Astrocyte of the cerebellum (primary cell): ENCODE measurements around the gene GPR158.

Experiments used
- DNase-seq: peaks from one replicate; pipeline ENCODE4 v3.0.0-alpha.2; 2011; ENCODE audit warnings: low read depth
- H3K4me3 ChIP-seq: 2 replicates; pipeline ENCODE4 v1.5.1; 2011; ENCODE audit warnings: mild to moderate bottlenecking, low read depth, low read length, moderate library complexity
- CTCF ChIP-seq: IDR thresholded peaks from 2 replicates; pipeline ENCODE4 v1.5.1; 2012; ENCODE audit warnings: low read length, low read depth, moderate library complexity, mild to moderate bottlenecking; ENCODE audit errors: missing control alignments
- in situ Hi-C: cut with HindIII; loops from 2 replicates; pipeline ENCODE4 v1.10.0; 2017; ENCODE audit warnings: low sequenced_read_pairs

Gene GPR158

GRCh38 chr10:25564351-25564750 is 389.6 kb downstream of the GPR158 start:
- DNase-seq, result no peak
- in situ Hi-C loops, result no loop called here
- H3K4me3 ChIP-seq, result no peak overlapping the region
- no peak for TF ChIP-seq CTCF

- in situ Hi-C loops, result no loop called here
- H3K4me3 ChIP-seq, result no peak overlapping the region
- DNase-seq, result no peak
- TF ChIP-seq CTCF, result no peak
These were observed 390.8 kb downstream of the GPR158 start for GRCh38 chr10:25565570-25565969.

DNA sequence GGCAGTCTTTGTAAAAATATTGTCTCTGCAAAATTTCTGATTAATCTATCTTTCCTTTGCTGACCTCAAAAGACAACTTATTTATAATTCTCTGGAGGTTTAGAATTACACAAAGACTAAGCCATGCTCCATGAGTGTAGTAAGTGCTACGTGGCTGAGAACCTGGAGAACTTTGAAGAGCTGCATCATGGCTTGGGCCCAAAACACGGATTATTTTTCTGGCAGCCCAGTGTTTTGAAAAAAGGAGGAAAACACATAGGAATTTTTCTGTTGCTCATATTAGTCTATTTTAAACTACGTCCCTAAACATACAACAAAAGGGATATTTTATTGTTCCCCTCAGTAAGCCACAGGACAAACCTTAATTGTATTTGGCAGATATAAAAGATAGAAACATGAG is 398.5 kb downstream of the GPR158 start:
- no peak overlapping the region for H3K4me3 ChIP-seq
- in situ Hi-C loops, result no loop called here
- TF ChIP-seq CTCF, result no peak
- no peak for DNase-seq

DNA sequence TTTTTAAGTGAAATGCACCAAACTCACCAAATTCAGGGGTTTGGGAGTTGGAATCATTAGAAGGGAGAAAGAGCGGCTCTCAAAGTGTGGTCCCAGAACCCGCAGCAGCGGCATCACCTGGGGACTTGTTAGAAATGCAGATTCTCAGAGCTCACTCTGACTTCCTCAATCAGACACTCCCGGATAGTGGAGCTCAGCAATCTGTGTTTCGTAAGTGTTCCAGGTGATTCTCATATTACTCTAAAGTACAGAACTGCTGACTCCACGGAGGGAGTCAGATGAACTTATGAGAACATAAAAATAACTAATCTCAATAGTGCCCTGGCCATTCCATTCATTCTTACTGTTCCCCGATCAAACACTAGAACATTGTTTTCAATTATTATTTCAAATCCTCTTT is 400.5 kb downstream of the GPR158 start:
- no peak for TF ChIP-seq CTCF
- no peak overlapping the region for H3K4me3 ChIP-seq
- in situ Hi-C loops, result no loop called here
- no peak for DNase-seq

DNA sequence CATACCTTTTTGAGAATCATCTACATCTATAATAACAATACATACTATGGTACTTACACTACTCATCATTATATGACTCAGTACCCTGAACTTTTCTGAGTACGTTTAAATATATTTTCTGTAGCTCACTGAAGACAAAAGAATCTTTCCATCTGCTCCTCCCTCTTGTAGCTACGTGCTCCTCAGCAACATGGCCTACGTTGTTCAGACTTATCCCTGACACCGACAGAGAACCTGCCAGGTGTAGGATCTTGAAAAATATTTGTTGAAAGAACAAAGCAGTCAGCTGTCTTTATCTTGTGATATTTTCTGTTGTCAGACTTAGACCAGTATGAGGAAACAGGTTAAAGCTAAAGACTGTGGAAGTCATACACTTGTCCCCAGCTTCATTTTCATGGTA is 403.3 kb downstream of the GPR158 start:
- no peak overlapping the region for H3K4me3 ChIP-seq
- DNase-seq, result no peak
- TF ChIP-seq CTCF, result no peak
- in situ Hi-C loops, result no loop called here

GRCh38 chr10:25582961-25583360 is 408.2 kb downstream of the GPR158 start:
- TF ChIP-seq CTCF, result no peak
- DNase-seq, result no peak
- in situ Hi-C loops, result no loop called here
- H3K4me3 ChIP-seq, result no peak overlapping the region

DNA sequence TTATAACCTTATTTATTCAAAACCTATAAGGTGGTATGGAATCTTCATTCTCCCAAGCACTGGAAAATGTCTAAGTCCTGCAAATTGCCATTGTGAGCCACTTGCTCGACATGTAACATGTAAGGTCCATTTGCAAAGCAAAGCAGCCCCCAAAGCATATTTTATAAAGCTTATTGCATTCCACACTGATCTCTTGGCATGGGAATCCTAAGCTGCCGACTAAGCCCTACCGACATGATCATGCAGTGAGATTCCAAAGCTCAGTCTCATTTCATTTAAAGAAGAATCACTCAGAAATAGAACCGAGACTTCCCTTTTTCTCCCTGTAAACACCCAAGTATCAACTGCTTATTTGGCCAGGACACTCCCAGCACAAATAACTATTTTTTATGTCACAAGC is 425.9 kb downstream of the GPR158 start:
- no peak for DNase-seq
- in situ Hi-C loops, result no loop called here

More for the DNA sequence above, 425.9 kb downstream of the GPR158 start:
- no peak overlapping the region for H3K4me3 ChIP-seq
- no peak for TF ChIP-seq CTCF
